ENCODE measurements around the gene TTPAL.

- TF ChIP-seq CTCF (IDR thresholded peaks at IDR 0.05; ENCODE audit: insufficient read depth, low read length) = no peak
- no peak for TF ChIP-seq POLR2AphosphoS5 (IDR thresholded peaks at IDR 0.05; ENCODE audit: low read depth)
- no peak for TF ChIP-seq SPI1 (IDR thresholded peaks at IDR 0.05; ENCODE audit: borderline replicate concordance, low read depth)
- TF ChIP-seq REST (IDR thresholded peaks at IDR 0.05; ENCODE audit: insufficient replicate concordance, low read depth) = no peak
Measured at GRCh38 chr20:44537993-44538392, 62.3 kb downstream of the TTPAL start.

Measured in HL-60 (cell line).